ENCODE data around the gene NPHP4.

Gene NPHP4

DNA sequence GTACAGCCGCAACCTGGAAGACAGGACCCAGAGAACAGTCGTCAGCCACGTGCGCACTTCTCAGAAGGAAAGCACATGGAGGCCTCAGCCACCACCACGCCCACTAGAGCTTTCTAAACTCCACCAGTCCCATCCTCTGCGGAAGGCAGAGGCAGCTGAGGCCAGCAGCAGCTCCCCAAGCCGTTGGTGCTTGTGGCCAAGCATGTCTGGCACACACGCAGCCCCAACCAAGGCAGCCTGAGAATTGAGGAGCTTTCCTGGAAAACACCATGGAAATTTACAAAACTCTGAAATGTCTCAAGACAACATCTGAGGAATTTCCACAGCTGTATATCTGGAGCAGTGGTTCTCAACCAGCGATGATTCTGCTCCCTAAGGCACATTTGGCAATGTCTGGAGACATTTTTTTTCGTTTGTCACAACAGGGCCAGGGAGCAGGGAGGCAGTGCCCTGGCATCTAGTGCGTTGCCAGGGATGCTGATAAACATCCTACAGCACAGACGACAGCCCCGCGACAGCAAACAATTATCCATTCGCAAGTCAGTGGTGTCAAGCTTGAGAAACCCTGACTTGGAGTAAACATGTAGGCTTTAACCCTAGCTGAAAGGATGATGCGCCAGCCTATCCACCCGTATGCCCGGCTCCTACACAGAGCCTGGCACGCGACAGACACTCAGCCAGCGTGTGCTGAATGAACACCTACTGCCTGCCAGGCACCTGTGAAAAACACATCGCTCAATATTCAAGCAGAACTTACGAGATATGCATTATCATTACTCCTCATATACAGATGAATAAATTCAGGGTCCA lies 24.7 kb downstream of the NPHP4 start:
- no peak for DNase-seq

DNA sequence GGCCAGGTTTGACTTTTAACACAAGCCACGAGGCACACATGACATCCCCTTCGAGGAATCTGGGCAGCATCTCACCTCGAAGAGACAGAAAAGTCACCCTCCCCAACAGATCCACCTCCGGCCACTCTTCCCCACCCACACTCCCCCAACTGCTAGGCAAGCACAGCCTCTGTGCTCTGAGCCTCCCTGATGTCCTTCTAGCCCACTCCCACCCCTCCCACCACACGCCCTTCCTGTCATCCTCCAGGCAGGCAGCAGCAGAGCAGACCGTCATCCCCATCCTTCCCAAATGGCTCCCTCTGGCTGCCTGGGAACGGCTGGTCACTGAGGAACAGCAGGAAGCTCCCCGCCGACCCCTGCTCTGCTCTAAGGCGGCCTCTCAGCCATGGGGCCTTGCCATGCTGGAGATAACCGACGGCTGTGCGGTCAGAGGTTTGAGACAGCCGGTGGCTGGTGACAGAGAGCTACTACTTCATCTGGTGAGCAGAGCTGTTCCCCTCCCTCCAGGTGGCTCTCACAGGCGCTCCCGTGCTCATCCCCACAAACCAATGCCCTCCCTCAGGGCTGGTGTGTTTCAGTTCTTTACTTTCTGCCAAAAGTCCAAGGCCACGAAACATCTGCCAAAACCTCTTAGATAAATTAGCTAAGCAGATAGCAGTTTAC lies 25.6 kb downstream of the NPHP4 start:
- no peak for DNase-seq

DNA sequence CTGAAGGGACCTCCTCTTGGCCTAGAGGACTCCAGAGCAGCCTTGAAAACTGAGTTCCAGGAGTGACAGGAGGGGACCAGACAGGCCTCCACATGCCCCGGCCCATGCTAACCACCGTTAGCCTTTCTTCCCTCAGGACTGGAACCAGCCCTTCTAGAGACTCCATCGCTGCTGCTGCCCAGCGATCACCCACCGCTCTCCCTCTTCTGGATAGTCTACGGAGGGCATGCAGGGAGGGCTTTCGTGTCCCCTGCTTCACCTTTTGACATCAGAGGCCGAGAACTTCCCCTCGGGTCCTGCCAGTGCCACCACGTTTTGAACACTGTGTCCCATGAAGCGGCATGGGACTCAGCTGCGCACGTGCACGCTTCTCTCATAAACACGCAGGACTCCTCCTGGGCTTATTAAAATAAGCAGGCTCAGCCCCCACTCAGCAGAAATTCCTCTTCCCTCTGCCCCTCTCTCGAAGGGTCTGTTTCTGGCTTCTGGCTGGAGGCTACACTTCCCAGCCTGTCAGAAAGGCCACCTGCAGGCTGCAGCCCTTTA lies 26.6 kb downstream of the NPHP4 start:
- no peak for DNase-seq

DNA sequence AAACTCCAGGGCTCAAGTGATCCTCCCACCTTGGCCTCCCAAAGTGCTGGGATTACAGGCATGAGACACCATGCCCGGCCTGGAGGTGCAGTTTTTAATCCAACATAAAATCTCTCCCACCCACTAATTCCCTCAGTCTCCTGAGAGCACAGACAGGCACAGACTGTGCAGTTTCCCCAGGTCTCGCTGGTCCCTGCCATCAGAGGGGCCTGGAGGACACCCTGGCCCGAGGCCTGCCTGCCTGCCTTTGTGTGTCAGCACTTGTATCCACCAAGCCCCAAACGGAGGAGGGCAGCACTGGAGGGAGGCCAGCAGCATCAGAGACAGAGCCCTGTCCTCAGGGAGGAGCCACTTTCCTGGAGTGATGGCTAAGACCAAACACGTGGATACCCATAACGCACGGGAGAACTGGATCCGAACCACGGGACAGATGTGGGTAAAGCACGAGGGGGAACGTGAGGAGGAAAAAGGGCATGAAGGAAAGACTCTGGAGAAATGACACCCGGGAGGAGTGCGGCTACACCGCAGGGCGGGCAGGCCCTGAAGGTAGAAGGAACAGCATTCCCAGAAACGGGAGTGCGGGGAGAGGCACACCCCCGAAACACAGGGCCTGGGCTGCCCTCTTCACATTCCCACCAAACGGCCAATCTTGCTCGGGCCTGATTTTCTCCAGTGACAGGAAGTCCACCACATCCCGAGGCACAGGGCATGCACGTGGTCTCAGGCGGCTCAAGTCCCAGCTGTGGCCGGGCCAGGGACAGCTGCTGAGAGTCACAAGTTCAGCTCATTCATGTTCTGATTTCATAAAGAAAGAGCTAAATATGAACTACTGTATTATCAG lies 29.7 kb downstream of the NPHP4 start:
- no peak for DNase-seq

DNA sequence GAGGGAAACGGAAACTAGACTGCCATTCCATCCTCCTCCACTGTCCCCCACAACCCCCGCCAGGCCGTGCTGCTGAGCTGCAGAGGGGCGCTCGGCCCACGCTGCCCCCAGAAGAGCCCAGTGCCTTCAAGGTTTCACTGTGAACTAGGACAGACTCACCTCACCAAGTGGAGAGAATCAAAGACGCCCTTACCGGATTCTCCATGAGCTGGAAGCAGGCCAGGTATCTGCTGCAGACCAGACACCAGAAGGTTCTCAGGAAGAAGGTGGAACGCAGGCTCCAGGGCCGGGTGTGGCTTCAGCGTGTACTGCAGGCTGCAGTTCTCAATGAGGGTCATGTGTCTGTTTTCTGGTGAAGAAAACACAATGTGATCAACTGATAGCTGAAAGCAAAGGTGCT lies 30.6 kb downstream of the NPHP4 start:
- no peak for DNase-seq

DNA sequence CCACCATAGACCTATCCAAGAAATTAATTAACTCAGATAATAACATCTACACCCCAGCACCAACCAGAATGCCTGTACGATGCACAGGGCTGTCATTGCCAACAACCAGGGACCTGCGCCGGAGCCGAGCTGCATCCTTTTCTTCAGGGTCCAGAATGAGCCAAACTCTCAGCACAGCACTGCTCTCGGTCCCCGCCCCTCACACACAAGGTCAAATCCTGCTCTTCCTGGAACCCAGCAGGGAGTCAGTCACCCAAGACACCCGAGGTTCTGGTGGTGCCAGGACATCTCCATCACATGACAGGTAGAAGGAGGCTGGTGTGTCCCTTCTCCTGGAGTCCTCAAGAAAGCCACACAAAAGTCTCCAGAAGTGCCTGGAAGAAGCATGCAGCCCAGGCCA lies 31.9 kb downstream of the NPHP4 start:
- DNase-seq = no peak

DNA sequence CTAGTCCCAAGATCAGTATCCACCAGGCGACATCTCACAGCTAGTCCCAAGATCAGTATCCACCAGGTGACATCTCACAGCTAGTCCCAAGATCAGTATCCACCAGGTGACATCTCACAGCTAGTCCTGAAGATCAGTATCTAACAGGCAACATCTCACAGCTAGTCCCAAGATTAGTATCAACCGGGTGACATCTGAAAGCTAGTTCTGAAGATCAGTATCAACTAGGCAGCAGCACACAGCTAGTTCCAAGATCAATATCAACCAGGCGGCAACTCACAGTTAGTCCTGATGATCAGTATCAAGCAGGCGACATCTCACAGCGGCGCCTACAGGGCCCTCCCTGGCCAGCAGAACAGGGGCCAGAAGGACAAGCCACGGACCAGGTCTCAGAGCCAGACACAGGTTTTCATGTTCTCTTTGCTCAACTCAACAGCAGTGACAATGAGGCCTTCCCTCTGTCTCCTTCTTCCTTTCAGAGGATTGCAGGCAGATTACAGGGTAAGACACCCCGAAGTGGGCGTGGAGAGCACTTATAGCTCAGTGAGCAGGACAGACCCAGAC lies 32.5 kb downstream of the NPHP4 start:
- DNase-seq = no peak

DNA sequence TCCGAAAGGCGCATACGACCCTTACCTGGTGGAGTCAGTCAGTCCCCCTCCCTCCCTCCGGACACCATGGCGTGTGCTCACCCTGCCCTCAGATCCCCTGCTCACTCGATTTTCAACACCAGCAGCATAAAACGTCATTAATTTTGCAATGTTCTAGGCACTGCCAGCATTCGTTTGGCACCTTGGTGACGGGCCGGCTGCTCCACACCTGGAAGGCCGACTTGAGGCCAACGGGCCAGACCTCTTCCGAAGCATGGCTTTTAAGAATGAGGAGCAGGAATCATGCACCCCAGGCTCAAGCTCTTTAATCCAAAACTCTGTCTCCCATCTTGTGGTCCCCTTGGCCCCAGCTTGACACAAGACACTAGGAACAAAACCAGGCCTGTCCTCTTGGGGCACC lies 33.1 kb downstream of the NPHP4 start:
- DNase-seq = no peak

DNA sequence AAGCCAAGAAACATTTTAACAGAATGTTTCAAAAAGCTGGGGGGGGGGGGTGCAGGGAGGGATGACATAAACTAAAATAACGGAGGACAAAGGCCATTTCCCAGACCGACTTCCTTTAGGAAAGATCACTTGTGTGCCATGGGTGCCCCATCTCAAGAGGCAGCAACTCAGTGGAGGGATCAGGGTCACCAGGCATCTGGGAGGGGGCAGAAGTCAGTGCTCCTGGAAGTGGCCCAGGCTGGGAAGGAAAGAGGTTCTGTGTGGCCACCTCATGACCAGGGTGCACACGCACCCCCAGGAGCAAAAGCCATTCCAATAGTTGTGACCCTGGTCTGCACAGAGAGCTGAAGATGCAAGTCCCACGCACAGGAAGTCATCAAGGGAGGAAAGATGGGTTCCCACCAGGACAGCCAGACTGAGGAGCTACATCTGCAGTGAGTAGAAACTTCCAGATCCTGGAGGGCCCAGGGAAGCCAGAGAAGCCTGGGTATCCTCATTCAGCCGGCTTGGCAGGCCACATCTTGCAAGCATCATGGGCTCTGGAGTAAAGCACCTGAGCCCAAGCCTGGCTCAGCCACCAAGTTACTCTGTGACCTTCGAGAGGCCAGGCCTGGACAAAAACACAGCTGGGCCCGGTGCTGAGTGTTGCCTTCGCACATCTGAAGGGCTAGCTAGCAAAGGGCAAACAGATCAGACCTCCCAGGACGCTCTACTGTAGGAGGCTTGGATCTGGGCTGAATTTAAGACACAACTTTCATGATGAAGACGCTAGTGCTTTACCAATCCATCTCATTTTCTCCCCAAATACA lies 36.0 kb downstream of the NPHP4 start:
- DNase-seq = no peak

DNA sequence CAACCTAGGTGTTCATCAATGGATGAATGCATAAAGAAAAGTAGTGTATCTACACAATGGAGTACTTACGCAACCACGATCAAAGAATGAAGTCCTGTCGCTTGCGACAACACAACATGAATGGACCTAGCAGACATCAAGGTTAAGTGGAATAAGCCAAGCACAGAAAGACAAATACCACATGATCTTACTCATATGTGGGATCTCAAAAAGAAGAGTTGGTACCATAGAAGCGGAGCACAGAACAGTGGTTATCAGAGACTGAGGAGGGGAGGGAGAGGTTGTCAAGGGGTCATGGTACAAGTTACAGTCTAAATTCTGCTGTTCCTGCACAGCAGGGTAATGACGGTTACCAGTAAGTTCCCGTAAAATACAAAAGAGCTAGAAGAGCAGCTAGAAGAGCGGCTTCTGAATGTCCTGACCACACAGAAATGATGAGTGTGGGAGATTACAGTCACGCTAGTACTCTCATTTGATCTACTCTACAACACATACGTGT lies 36.7 kb downstream of the NPHP4 start:
- no peak for DNase-seq

DNA sequence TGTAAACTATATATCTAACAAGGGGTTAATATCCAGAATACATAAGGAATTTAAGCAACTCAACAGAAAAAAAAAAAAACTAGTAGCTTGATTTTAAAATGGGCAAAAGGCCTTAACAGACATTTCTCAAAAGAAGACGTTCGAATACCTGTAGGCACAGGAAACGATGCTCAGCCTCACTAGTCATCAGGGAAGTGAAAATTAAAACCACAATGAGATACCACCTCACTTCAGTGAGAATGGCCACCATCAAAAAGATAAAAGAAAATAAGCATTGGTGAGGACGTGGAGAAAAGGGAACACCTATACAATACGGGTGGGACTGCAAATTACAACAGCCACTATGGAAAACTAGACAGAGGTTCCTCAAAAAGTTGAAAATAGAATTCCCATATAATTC lies 37.3 kb downstream of the NPHP4 start:
- no peak for DNase-seq

DNA sequence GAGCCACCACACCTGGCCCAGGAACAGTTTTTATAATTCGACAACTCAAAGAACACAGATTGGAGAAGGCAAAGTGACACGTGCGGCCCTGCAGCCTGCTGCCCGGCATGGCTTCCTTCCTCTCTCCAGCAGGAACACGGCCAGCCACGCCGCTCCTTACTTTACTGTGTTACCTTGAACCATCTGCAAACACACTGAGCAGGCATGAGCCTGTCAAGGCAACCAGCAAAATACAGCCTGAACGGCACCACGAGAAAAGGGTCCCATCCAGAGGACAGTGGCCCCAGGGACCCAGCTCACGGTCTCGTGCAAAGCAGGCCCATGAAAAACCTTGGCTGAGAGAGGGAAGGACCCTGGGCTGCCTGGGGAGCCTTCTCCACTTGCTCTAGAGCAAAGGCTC lies 38.8 kb downstream of the NPHP4 start:
- no peak for DNase-seq

DNA sequence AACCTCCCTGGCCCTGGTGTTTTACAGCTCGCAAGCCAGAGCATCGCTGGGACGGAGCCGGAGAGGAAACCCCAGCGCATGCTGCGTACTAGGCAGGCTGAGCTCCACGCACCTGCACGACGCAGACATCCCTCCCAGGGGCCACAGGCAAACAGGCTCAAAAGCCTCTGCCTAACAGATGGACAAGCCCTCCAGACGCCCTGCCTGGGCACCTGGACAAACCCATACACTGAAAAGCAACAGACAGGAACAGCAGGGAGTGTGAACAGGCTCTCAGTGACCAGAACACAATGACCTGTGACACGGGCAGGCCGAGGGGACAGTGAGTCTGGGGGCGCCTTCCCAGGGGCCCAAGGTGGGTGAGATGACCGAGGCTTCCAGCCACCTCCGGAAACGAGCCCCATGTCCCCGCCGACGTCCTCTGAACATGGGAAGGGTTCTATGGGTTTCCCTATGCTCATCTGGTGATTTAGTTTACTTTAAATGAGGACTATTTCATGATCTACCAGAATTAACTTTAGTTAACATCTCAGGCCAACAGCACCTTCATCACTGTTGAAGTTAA lies 40.3 kb downstream of the NPHP4 start:
- no peak for DNase-seq

DNA sequence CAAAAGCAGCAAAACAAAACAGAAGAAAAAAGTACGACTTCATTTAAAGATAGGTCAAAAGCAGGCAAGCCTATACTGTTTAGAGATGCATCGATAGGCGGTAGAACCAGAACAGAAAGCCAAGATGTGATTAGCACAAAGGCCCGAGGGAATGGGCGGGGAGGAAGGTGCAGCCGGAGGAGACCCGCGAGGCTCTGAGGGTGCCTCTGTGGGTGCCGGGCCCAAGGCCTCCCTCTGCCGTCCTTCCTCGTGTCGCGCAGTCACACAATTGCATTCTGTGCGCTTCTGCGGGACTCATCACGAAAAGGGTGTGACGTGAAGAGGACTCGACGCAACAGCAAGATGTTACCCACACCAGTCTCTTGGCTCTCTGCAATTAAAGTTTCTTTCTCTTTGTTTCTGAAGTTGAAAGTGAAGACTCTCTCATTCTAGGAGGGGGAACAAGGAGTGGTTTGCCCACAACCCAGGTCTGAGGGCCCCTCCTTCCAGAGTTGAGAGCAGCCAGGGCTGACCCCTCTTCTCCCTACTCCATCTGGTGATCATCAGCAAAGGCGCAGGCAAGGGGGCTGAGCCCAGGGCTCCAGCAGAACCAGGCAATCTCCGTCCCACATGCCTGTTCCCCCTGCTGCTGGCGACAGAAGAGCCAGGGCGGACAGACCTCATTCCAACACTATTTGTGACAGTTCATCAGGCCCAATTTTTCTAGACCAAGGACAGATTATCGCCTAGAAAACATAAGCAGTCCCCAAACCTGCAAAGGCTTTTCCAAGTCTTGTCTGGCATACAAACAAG lies 41.0 kb downstream of the NPHP4 start:
- DNase-seq = no peak

DNA sequence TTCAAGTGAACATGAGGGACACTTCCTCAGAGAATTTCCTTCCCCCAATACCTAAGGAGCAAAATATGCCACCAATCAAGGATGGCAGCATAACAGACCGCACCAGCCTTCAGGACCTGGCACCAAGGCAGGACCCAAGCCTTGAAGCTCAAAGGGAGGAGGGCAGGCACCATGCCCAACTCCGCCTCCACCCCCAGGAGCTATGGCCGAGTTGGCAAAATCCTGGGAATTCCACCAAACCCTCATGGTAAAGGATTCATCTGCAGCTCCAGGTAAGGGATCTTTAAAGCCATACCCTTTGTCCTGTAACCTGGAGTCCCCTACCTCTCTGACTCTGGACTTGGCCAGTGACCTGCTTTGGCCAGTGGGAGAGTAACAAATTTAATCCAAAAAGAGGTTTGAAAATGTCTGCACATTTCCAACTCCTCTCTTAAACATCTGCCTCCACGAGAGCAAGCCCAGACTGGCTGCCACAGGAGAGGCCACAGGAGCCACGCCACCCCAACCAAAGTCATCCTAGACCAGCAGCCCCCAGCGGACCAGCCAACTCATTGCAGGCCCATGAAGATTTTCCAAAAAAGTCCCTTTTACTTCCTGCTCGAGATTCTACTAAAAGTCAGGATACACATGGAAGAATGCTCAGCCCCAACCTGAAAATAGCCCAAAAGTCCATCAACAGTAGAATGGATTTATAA lies 41.9 kb downstream of the NPHP4 start:
- DNase-seq = no peak

DNA sequence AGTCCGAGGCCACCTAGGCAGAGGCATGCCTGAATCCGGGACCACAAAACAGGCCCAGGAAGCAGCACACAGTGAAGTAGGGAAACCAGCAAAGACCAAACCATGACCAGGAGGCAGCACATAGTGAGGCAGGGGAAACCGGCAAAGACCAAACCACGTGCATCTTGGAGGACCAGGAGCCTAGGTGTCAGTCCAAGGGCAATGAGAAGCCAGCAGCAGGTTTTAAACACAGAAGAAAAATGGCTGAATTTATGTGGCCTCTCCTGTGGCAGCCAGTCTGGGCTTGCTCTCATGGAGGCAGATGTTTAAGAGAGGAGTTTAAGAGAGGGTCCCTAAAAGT lies 42.5 kb downstream of the NPHP4 start:
- DNase-seq = no peak

DNA sequence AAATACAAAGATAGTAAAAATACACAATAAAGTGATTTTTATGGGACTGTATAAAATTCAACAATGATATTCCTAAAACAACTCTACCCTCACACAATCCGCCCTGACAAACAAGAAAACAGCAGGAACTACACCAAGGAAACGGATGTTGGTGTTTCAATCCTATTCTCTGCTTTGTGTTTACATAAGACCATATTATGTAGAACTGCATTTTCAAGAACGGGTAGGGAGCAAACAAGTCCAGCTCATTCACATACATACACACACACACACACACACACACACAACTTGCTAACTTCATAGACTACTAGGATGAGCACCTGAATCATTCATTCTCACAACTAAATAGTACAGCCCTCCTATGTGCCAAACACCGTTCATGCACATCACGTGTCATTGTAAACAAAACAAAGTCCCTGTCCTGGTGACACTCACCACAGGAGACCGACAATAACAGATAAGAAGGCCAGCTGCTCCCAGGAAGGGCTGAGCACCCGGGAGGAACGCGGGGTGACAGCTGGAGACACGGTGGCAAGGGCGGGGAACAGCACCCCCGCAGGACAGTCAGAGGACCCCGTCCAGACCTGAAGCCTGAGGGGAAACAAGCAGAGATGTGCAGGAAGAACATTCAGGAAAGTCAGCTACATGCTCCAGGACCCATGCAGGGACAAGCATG lies 43.0 kb downstream of the NPHP4 start:
- no peak for DNase-seq

DNA sequence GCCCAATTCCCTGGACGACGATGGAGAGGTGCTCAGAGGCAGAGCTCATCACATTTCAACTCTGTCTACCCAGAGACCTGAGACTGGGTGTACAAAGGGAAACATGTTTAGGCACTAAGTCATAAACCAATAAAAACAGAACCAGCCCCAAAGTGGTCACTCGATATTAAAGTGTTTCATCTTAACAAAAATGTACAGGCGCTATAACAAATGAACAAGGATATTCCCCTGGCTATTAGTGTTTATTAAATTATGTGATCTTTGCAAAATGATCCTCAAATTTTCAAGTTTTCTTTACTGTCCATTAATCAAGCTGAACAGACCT lies 43.6 kb downstream of the NPHP4 start:
- no peak for DNase-seq

DNA sequence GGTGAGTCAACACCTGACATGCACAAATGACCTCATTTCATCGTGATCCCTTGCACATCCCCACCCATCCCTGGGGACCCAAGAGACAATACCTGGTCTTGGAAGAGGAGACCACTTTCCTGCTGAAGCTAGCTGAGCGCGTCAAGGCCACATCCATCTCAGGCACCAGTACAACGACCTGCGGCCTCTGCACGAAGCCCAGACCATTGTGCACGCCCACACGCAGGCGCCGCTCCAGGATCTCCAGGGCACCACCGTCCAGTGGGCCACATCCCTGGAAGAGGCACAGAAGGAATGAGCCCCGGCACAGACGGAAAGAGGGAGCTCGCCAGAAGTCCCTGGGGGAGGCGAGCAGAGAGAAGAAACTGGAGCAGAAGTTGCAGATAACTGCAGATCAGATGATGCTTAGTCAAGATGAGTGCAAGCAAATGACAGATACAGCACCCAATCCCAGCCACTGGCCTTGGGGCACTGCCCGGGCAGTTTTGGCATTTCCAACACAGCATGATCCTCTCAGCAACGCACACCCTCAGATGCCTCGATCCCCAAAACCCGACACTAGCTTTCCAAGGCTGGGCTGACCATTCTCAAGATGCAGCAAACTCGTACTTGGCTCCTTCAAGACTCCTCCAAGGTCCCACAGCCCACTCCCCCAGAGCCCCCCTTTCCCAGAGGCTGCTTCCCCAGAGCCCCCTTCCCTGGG lies 44.1 kb downstream of the NPHP4 start:
- DNase-seq = no peak
